Endothelial cell (in vitro differentiated cells): ENCODE measurements around the gene MAPK9. TPM values are rescaled to one million over a fixed set of nuclear protein-coding genes. Genes with fewer than 3 reads are reported as not detected.

Experiments used
- DNase-seq: peaks from one replicate; pipeline ENCODE4 v3.0.0; 2021; ENCODE audit warnings: low spot score
- H3K27ac Mint-ChIP-seq: one replicate; pipeline ENCODE4 v1.8.0; 2021; ENCODE audit warnings: mixed read lengths, inconsistent platforms; ENCODE audit not compliant: unreplicated experiment
- H3K27me3 Mint-ChIP-seq: one replicate; pipeline ENCODE4 v1.8.0; 2021; ENCODE audit warnings: mild to moderate bottlenecking, moderate library complexity, mixed read lengths, inconsistent platforms; ENCODE audit not compliant: unreplicated experiment
- H3K36me3 Mint-ChIP-seq: one replicate; pipeline ENCODE4 v1.8.0; 2021; ENCODE audit warnings: mild to moderate bottlenecking, low read depth, mixed read lengths, inconsistent platforms; ENCODE audit not compliant: unreplicated experiment
- H3K4me1 Mint-ChIP-seq: one replicate; pipeline ENCODE4 v1.8.0; 2021; ENCODE audit warnings: mild to moderate bottlenecking, mixed read lengths, inconsistent platforms; ENCODE audit not compliant: unreplicated experiment
- H3K4me3 Mint-ChIP-seq: one replicate; pipeline ENCODE4 v1.8.0; 2021; ENCODE audit warnings: mild to moderate bottlenecking, mixed read lengths, inconsistent platforms; ENCODE audit not compliant: unreplicated experiment
- H3K9me3 Mint-ChIP-seq: one replicate; pipeline ENCODE4 v1.8.0; 2021; ENCODE audit warnings: mixed read lengths, inconsistent platforms; ENCODE audit not compliant: unreplicated experiment
- total RNA-seq: library from RNA; stranded (reverse); fragmentation: NEBNext Ultra II Directional; extraction: Animal tissue kit (Norgen Biotek cat#: 25700); gene quantifications from one replicate; pipeline ENCODE4 v1.2.1, GENCODE V29; 2021; ENCODE audit not compliant: unreplicated experiment
- TF ChIP-seq, protein P1 (sequence below): fragments of 200-600 bp; sonication (generic); IDR thresholded peaks from one replicate; pipeline ENCODE4 v1.5.0; 2021; ENCODE audit warnings: antibody characterized with exemption; ENCODE audit not compliant: unreplicated experiment

The MAPK9 gene
- total RNA-seq, 1 donor from 2014 or later = 51.5 TPM

DNA sequence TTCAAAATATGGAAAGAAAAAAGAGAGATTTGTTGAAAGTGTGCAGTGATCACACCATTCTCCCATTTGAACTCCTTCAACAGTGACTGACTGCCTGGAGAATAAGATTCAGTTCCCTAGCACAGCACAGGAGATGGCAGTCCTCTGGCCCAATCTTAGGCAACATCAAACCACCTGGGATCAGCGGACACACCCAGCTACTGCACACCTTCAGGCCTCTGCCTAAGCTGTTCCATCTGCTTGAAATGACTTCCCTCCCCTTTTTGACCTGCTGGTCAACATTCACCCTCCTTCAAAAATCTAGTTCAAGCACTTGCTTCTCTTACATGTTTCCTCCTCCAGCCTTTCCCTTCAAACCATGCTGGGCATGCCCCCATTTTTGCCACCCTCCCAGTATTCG, 4.5 kb downstream of the MAPK9 start:
- no peak for DNase-seq
- no peaks in the 10 kb centered on the region for H3K9me3 Mint-ChIP-seq
- peaks cover 7% of the 10 kb centered on the region for H3K27me3 Mint-ChIP-seq
- no peak overlapping the region for H3K27ac Mint-ChIP-seq
- H3K4me3 Mint-ChIP-seq = no peak overlapping the region
- H3K4me1 Mint-ChIP-seq = peaks cover 15% of the 10 kb centered on the region
- TF ChIP-seq, protein P1, sequence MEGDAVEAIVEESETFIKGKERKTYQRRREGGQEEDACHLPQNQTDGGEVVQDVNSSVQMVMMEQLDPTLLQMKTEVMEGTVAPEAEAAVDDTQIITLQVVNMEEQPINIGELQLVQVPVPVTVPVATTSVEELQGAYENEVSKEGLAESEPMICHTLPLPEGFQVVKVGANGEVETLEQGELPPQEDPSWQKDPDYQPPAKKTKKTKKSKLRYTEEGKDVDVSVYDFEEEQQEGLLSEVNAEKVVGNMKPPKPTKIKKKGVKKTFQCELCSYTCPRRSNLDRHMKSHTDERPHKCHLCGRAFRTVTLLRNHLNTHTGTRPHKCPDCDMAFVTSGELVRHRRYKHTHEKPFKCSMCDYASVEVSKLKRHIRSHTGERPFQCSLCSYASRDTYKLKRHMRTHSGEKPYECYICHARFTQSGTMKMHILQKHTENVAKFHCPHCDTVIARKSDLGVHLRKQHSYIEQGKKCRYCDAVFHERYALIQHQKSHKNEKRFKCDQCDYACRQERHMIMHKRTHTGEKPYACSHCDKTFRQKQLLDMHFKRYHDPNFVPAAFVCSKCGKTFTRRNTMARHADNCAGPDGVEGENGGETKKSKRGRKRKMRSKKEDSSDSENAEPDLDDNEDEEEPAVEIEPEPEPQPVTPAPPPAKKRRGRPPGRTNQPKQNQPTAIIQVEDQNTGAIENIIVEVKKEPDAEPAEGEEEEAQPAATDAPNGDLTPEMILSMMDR = no peak
- H3K36me3 Mint-ChIP-seq = peaks cover 27% of the 10 kb centered on the region

DNA sequence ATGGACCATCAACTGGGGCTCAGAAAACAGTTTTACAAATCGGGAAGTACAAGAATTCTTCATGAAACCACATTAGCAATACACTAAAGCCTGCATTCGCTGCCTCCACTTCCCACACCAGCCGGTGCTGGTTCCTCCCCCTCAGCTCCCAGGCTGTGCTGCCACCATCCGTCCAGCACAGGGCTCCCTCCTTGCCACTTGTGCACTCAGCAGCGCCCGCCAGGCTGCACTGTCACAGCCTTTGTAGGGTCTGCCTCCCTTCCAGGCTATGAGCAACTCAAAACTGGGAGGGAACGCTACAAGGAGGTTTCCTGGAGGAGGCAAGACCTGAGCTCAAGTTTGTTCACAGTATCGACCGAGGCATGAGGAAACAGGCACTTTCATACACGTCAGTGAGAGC, 7.7 kb downstream of the MAPK9 start:
- H3K27ac Mint-ChIP-seq = no peak overlapping the region

DNA sequence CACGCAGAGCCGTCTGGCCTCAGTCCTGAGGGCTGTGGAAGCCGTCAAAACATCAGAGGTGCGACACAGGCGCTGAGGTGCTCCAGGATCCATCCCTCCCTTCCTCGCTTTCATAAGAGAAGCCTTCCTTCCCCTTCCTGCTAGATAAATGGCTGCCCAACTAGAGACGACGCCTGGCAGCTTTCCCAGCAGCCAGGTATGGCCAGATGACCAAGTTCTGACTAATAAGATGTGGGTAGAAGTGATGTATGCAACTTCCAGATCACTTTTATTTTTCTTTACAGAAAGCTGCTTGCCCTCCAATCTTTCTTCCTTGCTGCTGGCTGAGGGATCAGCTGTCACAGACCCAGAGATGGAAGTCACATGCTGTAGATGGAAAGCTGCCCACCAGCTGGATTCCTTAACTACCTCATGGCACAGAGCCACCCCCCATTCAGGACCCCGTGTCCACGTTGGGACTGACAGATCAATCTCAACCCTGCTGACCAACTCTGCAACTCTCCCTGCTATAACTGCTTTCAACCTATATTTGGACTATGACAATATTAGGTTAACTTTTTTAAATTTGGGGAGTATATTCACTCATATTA, 8.8 kb downstream of the MAPK9 start:
- Mint-ChIP-seq H3K36me3 (peaks cover 39% of the 10 kb centered on the region), H3K27me3 (no peaks in the 10 kb centered on the region), H3K4me1 (peaks cover 4% of the 10 kb centered on the region), H3K4me3 (no peak overlapping the region), H3K9me3 (no peaks in the 10 kb centered on the region), H3K27ac (no peak overlapping the region)
- TF ChIP-seq, protein P1 = no peak
- no peak for DNase-seq

More for the DNA sequence above, 7.7 kb downstream of the MAPK9 start:
- Mint-ChIP-seq H3K4me3 (no peak overlapping the region), H3K9me3 (no peaks in the 10 kb centered on the region), H3K27me3 (no peaks in the 10 kb centered on the region), H3K4me1 (peaks cover 4% of the 10 kb centered on the region), H3K36me3 (peaks cover 34% of the 10 kb centered on the region)
- TF ChIP-seq, protein P1 = no peak
- DNase-seq = no peak

DNA sequence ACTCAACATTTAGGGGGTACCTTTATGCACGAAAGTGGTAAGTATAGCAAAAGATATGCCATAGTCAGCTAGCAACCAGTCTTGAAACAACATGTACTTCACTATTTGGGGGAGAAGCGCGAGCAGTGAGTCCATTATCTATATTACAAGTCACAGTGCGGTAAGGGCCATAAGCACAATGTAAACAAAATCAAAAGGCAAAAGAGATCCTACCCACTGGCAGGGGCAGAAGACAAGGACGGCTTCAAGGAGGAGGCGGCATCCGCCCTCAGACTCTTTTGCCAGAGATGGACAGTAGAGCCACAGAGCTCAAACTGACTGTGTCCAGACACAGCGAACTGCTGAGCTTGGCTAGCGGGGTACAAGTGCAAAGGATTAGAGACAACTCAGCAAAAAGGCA, 9.6 kb downstream of the MAPK9 start:
- Mint-ChIP-seq H3K4me1 (peaks cover 4% of the 10 kb centered on the region), H3K36me3 (peaks cover 47% of the 10 kb centered on the region), H3K9me3 (no peaks in the 10 kb centered on the region), H3K27me3 (no peaks in the 10 kb centered on the region), H3K27ac (no peak overlapping the region), H3K4me3 (no peak overlapping the region)
- TF ChIP-seq, protein P1 = no peak
- no peak for DNase-seq

DNA sequence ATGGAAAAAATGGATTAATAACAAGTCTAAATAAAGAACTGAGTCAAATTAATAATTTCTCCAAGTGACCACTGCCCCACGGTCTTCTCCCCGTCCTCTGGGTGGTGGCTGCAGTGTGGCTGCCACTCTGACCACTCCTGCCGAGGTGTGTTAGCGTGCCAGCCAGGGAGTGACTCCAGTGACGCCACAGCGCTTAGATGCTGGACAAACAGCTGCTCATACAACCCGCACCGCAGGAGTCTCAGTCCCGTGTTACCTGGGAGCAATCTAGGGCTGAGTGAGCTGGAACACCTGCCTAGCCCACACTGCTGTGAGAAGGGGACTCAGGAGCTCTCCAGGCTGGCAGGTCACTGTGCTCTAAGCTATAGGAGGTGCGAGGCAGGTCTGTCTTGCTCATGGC, 10.2 kb downstream of the MAPK9 start:
- H3K27me3 Mint-ChIP-seq = no peaks in the 10 kb centered on the region
- no peak for DNase-seq
- H3K4me1 Mint-ChIP-seq = peaks cover 4% of the 10 kb centered on the region
- H3K4me3 Mint-ChIP-seq = no peak overlapping the region
- TF ChIP-seq, protein P1 = no peak
- H3K36me3 Mint-ChIP-seq = peaks cover 48% of the 10 kb centered on the region
- no peaks in the 10 kb centered on the region for H3K9me3 Mint-ChIP-seq
- H3K27ac Mint-ChIP-seq = no peak overlapping the region
